Measurements from ENCODE around the gene MSANTD1.
A peak's percentile ranks its signal among the peaks of the same experiment; 100 is the strongest.

The MSANTD1 gene

DNA sequence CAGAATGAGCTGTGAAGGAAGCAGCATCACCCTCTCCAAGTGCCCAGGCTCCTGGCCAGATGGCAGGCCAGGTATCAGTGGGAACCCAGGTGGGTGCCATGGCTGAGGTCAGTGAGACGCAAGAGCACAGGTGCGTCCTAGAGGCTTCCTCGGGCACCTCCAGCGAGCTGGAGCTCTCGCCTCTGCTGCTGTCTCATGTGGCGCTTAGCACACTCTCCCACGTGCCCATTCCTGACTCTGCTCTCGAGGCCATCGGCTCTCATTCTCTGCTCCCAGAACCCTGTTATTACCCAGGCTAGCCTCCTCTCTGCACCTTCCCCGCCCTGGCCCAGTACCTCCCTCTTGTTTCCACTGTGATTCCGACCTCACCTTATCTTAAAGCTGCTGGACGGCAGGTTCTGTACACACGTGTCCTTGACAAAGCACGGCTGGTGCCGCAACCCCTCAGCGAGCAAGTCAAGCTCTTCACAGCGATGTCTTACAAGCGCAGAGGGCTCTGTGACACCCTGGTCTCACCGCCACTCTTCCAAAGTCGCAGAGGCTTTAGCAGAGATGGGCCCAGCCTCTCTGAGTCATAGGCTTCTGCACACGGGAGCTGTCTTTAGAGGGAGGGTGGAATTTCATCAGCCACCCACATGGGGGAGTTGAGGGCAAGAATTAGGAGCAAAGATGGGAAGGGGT lies 15.4 kb upstream of the MSANTD1 start:
- DNase-seq, result no peak

DNA sequence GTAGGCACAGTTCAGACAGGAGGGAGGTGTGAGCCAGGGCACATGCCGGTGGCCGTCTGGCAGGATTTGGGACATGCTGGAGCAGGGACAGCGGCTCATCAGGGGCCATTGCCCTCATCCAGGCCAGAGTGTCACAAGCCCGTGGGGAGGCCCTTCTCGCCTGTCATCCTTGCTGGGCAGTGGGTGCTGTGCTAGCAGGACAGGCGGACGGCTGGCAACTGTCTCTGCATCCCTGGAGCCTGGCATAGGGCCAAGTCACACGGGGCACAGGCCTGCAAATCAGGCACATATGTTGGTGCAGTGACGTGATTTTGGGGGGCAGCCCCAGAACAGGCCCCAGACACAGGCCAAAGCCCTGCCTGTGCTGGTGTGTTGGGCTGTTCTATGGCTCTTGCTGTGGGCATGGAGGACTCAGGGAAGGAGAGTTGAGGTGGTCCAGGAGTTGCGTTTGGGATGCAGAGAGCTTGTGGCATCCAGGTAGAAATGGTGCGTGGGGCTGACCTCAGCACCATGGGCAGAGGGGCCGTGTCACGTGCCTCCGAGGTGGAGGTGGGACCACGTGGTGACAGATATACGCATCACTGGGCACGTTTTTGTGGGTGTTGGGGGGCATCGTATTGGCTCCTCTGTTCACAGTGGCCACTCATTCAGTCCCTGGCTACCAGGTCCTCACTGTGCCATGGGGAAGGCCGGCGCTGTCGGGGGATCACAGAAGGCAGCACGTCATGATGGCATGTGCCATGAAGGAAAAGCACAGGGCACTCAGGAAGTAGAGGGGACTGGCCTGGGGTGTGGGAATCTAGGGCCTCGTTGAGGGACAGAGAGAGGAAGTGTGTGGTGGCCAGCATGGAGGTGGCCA lies 14.6 kb upstream of the MSANTD1 start:
- no peak for DNase-seq

DNA sequence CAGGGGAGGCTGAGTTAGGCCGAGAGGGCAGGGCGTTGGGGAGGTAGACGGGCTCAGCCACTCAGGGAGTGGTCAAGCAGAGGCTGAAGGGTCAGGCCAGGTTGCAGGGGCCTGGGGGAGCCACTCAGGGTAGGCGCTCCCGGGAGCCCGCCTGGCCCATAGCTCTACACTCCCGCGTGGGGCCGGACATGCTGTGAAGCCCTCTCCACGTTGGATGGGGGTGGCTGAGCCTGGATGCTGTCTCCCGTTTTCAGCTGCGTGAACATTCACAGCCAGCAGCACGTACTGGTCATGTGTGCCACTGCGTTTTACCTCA lies 14.0 kb upstream of the MSANTD1 start:
- DNase-seq, result no peak

DNA sequence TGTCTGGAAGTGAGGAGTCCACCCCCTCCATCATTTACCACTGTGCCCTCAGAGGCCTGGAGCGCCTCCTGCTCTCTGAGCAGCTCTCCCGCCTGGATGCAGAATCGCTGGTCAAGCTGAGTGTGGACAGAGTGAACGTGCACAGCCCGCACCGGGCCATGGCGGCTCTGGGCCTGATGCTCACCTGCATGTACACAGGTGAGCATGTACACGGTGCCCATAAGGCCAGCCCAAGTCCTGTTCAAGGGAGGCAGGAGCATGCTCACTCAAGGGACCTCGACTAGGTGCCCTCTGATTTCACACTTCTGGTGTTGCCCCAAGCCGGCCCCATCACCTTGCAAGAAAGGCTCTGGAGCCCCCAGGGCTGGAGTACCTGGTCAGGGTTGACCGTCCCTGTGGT lies 13.4 kb upstream of the MSANTD1 start:
- no peak for DNase-seq

DNA sequence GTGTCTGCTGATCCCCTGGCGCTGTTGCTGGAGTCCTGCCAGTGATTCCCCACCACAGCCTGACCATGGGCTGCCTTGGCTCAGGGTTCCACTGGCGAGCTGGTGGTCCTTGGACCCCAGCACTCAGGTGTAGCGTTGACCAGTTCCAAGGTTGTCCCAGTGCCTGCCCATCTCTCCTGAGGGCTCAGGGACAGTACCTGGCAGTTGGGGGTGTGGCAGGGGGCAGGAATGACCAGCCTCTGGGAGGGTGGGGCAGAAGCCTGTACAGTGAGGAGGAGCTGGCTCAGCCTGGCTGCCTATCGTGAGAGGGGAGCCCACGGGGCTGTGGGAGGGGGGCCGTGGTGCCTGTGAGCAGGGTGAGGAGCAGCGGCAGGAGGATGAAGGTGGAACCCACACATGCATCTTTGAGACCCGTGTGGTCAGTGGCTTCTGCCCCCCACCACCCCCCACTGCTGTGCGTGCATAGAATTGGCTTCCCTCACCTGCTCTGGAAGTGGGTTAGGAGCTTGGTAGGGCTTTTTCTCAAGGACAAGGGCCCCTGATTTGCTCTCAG lies 12.6 kb upstream of the MSANTD1 start:
- no peak for DNase-seq

DNA sequence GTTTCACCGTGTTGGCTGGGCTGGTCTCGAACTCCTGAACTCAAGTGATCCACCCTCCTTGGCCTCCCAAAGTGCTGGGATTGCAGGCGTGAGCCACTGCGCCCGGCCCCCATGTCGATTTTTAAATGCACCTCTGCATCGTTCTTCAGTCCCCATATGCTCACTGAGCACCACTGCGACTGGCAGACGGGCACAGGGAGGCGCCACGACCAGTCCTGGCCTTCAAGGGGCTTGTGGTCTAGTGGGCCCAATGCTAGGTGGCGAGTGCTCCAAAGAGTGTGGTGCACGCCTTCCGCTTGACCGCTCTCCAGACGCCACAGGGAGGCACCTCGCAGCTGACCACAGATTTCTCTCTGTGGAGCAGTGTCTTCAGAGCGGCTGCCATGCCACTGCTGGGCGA lies 11.7 kb upstream of the MSANTD1 start:
- DNase-seq, result no peak

DNA sequence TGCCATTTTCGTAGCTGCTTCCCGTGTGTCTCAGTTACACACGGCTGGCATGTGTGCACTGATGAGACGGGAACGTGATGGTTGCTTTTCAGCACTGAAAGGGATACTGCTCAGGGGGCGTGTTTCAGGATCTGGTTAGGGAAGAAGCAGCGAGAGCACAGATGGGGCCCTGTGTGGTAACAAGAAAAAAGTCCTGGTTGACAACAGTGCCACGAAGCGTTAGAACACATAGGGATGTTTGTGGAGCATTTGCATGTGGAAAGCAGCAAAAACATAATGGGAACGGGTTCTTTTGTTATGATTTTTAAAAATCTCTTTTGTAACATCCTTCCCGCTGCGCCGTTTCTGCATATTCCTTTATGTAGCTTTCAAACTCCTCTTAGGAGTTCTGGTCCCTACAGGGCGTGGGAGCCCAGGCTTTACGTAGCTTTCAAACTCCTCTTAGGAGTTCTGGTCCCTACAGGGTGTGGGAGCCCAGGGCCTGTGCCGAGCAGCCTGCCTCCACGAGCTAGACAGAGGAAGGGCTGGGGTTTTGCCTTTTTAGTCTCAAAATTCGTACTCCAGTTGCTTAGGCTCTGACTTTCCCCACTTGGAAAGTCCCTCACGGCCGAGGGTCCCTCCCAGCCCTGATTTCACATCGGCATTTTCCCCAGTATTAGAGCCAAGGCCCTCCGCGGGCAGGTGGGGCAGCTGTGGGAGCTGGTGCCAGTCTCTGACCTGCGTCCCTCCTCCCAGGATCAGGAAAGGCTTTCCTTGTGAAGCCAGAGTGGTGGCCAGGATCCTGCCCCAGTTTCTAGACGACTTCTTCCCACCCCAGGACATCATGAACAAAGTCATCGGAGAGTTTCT lies 11.0 kb upstream of the MSANTD1 start:
- DNase-seq, result no peak

DNA sequence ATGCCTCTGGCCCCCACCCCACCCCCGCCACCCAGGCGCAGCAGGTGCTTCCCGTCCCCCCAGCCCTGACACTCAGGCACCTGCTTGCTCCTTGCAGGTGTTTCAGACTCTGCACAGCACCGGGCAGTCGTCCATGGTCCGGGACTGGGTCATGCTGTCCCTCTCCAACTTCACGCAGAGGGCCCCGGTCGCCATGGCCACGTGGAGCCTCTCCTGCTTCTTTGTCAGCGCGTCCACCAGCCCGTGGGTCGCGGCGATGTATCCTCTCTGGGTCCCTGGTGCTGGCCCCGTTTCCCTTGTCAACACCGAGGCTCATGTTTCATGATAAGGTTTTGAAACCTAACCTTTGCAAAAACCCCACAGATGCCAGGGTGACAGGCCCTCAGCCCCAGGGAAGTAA lies 10.2 kb upstream of the MSANTD1 start:
- no peak for DNase-seq

DNA sequence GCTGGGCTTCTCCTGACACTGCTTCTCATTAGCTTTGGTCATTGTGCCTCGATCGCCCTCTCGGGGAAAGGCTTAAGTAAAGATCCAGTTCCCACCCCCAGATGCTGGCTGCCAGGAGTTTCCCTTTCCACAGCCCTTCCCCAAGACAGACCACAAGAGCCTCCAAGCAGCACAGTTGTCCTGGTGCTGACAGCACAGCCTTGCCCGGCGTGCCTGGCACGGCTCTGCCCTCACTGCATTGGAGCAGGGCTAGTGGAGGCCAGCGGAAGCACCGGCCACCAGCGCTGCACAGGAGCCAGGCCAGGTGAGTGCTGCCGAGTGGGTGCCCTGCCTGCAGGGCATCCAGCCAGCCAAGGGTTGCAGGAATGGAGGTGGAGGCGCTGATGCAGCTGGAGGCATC lies 9.7 kb upstream of the MSANTD1 start:
- no peak for DNase-seq

DNA sequence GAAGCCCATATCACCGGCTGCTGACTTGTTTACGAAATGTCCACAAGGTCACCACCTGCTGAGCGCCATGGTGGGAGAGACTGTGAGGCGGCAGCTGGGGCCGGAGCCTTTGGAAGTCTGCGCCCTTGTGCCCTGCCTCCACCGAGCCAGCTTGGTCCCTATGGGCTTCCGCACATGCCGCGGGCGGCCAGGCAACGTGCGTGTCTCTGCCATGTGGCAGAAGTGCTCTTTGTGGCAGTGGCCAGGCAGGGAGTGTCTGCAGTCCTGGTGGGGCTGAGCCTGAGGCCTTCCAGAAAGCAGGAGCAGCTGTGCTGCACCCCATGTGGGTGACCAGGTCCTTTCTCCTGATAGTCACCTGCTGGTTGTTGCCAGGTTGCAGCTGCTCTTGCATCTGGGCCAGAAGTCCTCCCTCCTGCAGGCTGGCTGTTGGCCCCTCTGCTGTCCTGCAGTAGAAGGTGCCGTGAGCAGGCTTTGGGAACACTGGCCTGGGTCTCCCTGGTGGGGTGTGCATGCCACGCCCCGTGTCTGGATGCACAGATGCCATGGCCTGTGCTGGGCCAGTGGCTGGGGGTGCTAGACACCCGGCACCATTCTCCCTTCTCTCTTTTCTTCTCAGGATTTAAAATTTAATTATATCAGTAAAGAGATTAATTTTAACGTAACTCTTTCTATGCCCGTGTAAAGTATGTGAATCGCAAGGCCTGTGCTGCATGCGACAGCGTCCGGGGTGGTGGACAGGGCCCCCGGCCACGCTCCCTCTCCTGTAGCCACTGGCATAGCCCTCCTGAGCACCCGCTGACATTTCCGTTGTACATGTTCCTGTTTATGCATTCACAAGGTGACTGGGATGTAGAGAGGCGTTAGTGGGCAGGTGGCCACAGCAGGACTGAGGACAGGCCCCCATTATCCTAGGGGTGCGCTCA lies 8.7 kb upstream of the MSANTD1 start:
- DNase-seq, result no peak

DNA sequence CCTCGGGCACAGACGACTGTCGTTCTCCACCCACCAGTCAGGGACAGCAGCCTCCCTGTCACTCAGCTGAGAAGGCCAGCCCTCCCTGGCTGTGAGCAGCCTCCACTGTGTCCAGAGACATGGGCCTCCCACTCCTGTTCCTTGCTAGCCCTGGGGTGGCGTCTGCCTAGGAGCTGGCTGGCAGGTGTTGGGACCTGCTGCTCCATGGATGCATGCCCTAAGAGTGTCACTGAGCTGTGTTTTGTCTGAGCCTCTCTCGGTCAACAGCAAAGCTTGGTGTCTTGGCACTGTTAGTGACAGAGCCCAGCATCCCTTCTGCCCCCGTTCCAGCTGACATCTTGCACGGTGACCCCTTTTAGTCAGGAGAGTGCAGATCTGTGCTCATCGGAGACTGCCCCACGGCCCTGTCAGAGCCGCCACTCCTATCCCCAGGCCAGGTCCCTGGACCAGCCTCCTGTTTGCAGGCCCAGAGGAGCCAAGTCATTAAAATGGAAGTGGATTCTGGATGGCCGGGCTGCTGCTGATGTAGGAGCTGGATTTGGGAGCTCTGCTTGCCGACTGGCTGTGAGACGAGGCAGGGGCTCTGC lies 7.9 kb upstream of the MSANTD1 start:
- no peak for DNase-seq

DNA sequence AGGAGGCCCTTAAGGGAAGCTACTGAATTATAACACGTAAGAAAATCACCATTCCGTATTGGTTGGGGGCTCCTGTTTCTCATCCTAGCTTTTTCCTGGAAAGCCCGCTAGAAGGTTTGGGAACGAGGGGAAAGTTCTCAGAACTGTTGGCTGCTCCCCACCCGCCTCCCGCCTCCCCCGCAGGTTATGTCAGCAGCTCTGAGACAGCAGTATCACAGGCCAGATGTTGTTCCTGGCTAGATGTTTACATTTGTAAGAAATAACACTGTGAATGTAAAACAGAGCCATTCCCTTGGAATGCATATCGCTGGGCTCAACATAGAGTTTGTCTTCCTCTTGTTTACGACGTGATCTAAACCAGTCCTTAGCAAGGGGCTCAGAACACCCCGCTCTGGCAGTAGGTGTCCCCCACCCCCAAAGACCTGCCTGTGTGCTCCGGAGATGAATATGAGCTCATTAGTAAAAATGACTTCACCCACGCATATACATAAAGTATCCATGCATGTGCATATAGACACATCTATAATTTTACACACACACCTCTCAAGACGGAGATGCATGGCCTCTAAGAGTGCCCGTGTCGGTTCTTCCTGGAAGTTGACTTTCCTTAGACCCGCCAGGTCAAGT lies 6.9 kb upstream of the MSANTD1 start:
- DNase-seq, result no peak

DNA sequence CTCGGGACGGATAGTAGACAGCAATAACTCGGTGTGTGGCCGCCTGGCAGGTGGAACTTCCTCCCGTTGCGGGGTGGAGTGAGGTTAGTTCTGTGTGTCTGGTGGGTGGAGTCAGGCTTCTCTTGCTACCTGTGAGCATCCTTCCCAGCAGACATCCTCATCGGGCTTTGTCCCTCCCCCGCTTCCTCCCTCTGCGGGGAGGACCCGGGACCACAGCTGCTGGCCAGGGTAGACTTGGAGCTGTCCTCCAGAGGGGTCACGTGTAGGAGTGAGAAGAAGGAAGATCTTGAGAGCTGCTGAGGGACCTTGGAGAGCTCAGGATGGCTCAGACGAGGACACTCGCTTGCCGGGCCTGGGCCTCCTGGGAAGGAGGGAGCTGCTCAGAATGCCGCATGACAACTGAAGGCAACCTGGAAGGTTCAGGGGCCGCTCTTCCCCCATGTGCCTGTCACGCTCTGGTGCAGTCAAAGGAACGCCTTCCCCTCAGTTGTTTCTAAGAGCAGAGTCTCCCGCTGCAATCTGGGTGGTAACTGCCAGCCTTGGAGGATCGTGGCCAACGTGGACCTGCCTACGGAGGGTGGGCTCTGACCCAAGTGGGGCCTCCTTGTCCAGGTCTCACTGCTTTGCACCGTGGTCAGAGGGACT lies 5.7 kb upstream of the MSANTD1 start:
- DNase-seq, result peak in 1 of 5 experiments; percentile 40

DNA sequence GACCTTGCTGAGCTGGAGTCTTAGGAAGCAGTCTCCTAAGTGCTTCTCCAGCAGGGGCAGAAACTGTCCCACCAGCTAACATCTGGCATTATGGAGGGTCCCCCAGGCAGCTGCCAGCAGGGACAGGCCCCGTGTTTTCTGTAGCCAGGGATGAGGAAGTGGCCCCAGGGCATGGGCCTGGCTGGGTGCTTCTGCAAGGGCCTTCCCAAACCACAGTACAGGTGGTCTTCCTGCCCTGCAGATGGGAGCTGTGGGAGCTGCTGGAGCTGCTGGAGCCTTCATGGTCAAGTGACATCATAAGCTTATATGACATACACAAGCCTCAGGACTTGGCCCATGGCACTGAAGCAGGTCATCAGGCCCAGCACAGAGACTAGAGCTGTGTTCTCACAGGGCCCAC lies 5.0 kb upstream of the MSANTD1 start:
- DNase-seq, result no peak

DNA sequence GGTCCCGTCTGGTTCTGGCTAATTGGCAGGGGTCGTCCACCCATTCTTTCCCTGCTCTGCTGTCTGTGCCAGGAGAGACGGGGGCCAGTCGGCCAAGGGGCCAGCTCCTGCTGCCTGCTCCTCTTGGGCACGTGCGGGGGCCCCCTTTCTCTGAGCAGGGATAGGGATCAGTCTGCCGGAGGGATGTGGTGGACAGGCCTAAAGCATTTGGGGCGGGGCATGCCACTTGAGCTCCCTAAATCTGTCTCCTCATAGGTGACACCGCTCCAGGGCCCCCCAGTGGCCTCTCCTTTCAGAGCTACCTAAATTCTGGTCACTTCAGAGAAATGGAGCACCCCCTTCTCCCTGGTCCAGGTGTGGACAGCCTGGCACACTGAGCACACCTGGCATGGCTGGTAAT lies 4.2 kb upstream of the MSANTD1 start:
- DNase-seq, result no peak

DNA sequence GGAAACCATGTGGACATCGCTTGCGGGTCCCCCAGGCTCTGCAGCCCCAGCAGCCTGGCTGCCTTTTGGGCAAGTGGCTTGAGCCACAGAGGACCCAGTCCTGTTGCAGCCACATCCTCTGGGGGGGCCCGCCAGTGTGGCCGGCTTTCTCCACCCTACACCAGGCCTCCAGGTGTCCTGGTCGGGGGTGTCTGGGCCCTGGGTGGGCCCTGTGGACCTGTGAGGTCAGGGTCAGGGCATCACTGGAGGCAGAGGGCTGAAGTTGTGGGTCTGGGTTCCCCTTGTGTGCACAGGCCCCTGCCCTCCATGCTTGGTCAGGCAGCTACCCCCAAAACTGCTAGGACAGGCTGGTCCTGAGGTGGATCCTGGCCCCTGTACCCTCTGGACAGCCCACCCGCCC lies 3.3 kb upstream of the MSANTD1 start:
- no peak for DNase-seq

DNA sequence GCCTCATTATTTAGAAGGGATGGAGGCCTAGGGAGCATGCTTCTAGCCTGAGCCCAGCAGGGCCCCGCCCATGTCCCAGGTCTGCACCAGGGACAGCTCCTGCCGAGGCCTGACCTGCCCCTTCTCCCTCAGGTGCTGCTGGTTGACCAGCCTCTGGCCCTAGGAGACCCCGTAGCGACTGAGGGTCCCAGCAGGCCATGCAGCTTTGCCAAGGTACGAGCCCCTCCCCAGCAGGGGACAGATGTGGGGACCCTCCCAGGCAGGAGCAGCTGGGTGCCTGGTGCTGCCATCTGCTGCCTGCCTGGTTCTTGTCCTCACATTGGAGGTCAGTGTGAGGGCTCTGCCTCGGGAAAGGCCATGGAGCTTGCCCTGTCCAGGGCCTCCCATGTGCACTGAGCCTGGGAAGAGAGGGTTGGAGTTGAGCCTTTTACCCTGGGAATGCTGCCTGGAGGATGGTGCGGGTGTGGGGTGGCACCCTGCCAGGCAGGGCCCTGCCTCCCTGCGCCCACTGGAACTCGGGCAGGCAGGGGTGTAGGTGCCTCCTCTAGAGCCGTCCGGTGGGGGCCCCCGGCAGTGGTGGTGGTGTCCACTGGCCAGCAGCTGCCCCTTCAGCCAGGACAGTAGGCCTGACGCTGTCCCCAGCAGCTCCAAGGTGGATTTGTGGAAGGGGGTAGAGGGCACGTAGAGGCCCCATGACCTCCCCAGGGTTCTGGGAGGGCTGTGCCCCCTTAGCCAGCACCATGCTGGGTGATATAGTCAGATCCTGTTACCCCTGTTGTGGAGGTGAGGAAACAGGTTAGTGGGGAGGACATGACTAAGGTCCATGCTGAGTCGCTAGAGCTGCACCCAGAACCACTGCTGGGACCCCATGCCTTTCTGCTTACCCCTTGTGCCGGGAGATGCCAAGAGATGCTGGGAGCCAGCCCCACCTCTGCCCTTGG lies 2.2 kb upstream of the MSANTD1 start:
- no peak for DNase-seq

DNA sequence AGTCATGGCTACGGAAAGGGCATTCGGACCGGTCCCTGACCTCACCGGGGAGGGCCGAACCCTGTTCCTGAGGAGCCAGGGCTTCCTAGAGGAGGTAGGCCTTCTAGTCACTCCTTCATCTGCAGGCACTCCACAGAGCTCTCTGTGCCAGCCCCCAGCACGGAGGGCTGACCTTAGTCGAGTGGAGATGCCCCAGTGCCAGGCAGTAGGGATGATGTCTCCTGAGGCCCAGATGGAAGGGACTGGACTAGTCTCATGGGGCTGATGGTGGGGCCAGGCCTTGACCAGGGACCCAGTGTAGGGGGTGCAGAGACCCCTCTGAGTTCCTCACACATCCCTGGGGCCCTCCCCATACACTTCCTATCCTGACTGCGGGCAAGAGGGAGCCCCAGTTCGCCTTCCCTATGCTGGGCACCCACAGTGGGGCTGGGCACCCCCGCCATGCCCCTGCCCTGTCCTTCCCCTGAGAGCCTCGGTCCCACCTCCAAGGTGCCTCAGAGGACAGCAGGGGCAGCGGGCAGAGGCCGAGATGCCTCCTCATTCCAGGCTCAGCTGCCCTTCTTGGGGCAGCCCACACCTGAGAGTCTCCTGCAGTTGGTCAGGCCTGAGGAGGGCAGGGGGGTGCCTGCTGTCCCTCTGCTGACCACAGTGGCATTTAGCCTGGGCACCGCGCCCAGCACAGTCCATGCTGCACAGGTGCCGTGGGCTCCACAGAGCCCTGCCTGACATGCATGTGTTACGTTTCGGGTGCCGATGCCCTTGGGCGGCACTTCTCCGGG lies 1.4 kb upstream of the MSANTD1 start:
- DNase-seq, result no peak

DNA sequence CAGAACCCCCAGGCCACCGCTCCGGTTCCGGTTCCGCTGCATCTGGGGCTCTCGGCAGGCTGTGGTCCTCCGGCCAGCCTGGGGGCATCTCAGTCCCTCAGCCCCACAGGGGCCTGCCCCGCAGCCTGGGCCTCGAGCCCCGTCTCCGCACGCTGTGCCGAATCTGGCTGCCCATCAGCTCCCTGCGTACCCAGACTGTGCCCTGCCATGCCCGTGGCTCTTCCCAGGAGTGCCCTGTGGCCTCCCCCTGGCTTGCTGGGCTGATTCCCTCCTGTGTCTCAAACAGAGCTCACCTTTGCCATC lies 830 bp upstream of the MSANTD1 start:
- no peak for DNase-seq
